Measurements from ENCODE around the gene CASTOR1. TPM values are rescaled to one million over a fixed set of nuclear protein-coding genes. Genes with fewer than 3 reads are reported as not detected.

Gene CASTOR1
- polyA plus RNA-seq, 1 donor: 4.0 TPM

- DNase-seq (ENCODE audit: low read depth): no peak
Measured at GRCh38 chr22:30265131-30265720, 24.1 kb downstream of the CASTOR1 start.

- no peak for DNase-seq (ENCODE audit: low read depth)
Measured at GRCh38 chr22:30263883-30264282, 25.4 kb downstream of the CASTOR1 start.

DNA sequence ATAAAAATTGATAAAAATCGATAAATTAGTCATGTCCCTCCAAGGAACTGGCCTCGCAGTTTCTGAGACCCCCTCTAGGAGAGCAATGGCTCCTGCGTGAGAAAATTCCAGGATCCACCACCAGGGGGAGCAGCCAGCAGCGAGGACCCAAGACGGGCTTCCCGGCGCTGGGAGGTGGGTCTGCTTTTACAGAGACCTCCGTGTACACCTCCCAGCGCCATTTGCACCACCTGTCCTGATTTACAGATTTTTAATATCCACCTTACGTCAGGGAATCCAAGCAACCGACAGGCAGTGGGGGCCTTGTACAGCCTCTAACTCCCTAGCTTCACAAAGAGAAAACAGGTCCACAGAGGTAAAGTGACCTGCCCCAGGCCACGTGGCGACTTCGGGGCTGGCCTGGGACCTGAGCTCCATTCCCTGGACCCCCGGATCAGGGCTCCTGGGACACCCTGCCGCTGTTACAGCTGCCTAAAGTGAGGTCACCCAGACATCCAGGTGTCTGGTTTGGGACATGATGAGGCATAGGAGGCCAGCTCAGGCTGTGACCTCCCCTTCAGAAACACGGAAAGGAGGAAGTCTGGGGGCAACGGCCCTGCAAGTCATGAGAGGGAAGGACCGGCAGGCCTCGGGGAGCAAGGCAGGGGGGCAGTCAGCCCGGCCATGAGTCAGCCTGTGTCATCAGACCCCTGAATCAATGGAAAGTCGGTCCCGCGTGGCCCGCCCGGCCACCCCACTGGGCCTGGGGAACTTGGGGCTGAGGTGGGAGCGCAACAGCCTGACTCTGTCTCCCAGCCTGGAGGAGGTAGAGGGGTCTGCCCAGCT is 26.2 kb downstream of the CASTOR1 start:
- no peak for DNase-seq (ENCODE audit: low read depth)

- DNase-seq (ENCODE audit: low read depth): no peak
Measured at GRCh38 chr22:30262112-30262511, 27.2 kb downstream of the CASTOR1 start.

DNA sequence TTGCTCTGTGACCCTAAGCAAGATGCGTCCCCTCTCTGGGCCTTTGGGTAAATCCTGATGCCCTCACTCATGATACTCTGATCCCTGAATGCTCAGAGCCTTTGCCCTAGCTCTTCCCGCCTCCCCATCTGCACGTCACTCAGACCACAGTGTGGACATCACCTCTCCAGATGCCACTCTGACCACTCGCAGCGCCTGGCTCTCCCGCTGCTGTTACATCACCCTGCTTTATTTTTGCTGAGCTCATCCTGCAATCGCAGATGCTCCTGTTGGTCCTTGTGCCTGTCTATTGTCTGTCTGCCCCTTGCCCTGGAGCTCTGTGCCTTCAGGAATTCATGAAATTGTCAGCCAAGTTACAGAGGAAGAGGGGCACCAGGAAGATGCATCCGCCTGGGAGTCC is 28.2 kb downstream of the CASTOR1 start:
- DNase-seq (ENCODE audit: low read depth): no peak

DNA sequence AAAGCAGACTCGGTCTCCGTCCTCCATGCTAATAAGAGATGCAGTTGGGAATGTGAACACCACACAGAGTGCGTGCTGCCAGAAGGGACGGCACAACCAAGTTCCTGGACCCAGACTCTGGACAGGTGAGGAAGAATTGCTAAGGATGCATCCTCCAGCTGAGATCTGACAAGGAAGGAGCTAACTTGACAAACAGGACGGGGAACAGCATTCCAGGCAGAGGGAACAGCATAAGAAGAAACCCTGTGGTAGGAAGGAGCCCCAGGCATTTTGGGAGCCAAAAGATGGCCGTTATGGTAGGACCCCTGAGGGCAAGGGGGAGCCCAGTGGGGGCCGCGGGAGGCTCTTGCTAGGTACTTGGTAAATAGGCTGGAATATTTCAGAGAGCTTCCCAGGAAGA is 28.6 kb downstream of the CASTOR1 start:
- no peak for DNase-seq (ENCODE audit: low read depth)

- no peak for DNase-seq (ENCODE audit: low read depth)
Measured at GRCh38 chr22:30260276-30260675, 29.0 kb downstream of the CASTOR1 start.

DNA sequence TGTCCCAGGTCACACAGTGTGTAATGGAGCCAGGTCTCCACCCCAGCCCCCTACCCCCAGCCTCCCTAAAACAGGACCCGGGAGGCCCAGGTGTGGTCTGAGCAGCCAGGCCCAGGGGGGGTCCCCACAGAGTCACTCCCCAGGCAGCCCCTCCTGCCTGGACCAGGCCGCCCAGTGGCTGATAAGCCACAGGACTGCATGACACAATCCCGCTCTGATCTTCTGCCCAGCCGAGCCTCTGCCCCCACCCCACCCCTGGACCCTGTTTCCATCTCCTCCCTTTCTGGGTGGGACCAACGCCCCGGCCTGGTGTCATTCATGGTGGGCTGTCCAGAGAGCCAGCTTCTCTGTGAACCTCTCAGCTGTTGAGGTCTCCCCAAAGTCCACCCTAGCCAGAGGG is 35.0 kb downstream of the CASTOR1 start:
- DNase-seq (ENCODE audit: low read depth): no peak

- no peak for DNase-seq (ENCODE audit: low read depth)
Measured at GRCh38 chr22:30253205-30253852, 36.0 kb downstream of the CASTOR1 start.

- DNase-seq (ENCODE audit: low read depth): no peak
Measured at GRCh38 chr22:30252411-30253204, 36.7 kb downstream of the CASTOR1 start.

- DNase-seq (ENCODE audit: low read depth): no peak
Measured at GRCh38 chr22:30251711-30252110, 37.6 kb downstream of the CASTOR1 start.

- DNase-seq (ENCODE audit: low read depth): no peak
Measured at GRCh38 chr22:30250661-30251267, 38.5 kb downstream of the CASTOR1 start.

DNA sequence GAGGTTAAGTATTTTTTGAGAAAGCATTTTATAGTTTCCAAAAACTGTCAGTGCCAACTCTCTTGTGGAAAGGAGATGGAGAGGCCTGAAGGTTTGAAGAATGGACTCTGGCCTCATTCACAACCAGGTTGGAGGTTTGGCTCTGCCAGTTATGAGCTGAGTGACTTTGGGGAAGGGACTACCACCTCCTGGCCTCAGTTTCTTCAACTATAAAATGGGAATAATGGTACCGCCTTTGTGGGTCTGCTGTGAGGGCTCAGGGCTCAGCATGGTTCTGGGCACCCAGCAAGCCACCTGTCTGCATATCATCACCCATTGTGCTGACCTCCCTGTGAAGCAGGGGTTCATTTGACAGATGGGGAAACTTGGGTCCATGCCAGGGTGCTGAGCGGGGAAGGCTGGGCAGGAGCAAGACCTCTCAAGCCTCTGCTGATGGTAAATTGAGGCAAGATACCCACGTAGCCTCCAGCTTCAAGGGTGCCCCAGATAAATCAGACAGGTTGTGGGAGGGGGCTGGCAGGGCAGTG is 39.2 kb downstream of the CASTOR1 start:
- DNase-seq (ENCODE audit: low read depth): no peak

- DNase-seq (ENCODE audit: low read depth): no peak
Measured at GRCh38 chr22:30249049-30250038, 40.0 kb downstream of the CASTOR1 start.

GRCh38 chr22:30248484-30248883 is 40.8 kb downstream of the CASTOR1 start:
- no peak for DNase-seq (ENCODE audit: low read depth)

DNA sequence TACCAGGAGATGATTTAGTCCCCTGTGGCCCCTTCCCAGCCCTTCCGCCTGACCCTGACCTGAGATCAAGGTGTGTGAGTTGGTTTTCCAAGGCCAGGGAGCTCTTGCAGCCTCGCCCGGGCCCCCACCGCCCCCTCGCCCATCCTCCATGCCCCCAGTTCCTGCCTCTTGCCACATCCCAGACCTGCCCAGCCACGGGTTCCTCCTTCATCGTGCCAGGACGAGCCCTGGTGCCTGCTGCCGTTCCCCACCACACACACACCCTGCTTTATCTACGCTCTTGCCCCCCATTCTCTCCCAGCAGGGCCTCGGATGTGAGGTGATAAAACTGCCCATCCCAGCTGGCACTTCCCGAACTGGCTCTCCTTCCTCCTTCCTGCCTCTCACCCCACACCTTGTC is 41.3 kb downstream of the CASTOR1 start:
- DNase-seq (ENCODE audit: low read depth): no peak

GRCh38 chr22:30247561-30247960 is 41.7 kb downstream of the CASTOR1 start:
- DNase-seq (ENCODE audit: low read depth): no peak

DNA sequence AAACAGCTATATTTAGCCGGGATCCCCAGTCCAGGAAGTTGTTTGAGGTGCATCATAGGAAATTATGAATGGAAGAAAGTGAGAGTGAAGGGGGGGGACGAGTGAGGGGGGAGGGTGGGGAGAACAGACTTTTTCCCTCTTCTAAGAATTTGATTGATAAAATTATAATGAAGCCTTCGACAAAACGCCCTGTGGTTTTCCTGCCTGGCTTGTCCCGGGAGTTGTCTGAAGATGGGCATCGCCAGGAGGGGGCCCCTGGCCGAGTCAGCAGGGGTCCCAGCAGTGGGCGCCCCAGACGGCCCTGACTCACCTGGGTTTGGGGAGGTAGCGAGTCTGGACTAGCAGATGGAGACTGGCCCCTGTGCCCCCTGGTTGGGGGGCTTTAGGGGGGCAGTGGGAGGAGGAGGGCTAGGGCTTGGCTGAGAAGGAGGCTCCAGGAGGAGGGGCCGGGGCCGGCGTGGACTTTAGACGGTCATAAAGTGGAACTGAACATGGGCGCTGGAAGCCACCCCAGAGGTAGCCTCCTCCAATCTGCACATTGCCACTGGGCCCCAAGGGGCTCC is 42.4 kb downstream of the CASTOR1 start:
- no peak for DNase-seq (ENCODE audit: low read depth)

- DNase-seq (ENCODE audit: low read depth): no peak
Measured at GRCh38 chr22:30245985-30246813, 43.1 kb downstream of the CASTOR1 start, which contains the start of gene LIF. TSS of gene LIF (minus strand) at chr22:30246759. CDS start at chr22:30246695, 64 bp downstream.

All from forelimb muscle (tissue), 1 donor.